DMS 273 (cell line): ENCODE results near the gene CCDC60.

ENCODE experiments used
- DNase-seq: peaks from one replicate; lab custom pipeline; 2025; ENCODE audit not compliant: unreplicated experiment; lab: John Stamatoyannopoulos, UW

CCDC60 gene

DNA sequence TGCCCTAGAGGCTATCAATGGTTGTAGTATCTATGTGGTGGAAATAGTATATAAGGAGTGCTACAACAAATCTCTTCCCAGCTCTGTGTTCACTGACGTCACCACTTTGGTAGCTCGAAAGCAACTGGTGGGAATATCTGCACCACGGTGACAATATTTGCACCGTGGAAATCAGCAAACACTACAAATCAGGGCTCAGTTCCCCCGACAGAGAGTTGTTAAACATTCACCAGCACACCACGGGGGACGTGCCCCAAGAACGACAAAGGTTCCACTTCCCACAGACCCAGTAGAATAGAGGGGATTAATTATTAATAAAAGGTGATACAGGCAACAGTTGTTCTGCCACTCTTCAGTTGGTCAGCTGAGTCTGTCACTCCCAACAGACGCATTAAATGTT, 98.4 kb downstream of the CCDC60 start:
- DNase-seq = no peak

DNA sequence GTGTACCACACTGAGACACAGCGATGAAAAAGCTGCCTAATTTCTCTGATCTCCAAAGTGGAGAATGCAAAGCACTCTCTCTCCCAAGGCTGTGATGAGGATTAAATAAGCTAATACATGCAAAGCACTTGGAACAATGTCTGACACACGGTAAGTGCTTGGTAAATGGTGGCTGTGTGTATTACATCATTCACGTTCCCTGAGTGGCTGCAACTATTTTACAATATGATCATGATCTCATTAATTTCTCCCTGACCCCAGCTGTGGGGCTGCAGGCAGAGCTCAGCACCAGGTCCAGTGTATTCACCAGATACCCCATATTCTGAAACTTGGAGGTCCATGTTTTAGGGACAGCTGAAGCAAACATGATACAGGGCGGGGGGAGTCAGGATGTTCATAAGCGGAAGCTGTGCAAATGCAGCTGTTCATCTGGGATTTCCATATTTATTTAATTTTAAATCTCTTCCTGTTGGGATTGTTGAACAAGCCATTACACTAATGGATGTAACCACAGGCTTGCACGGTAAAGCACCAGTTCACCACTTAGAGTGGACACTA, 106.4 kb downstream of the CCDC60 start:
- DNase-seq = no peak

DNA sequence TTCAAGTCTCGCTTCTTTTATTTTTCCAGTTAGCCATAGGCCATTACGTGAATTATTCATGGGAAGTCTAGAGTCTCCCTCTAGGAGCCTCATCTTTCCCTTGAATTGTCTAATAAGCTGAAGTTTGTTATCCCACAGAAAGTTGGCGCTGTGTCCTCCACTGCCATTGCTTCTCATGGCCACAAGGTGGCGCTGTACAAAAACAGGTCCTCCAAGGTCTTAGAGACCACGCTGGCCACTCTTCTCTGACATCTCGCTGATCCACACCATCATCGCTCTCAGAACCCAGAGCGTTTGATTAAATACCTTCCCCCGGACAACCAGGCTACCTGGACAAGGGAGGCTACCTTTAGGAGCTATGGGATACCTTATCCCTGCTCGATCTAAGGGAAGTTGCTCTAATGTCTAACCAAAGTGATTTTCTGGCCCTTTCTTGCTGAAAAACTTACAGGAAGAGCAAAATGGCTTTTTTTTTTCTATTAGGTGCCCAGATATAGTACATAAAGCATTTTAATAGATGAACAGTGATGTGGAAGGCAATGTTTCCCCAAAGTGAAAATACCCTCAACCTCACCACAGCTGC, 110.0 kb downstream of the CCDC60 start:
- DNase-seq = peak; percentile 75

DNA sequence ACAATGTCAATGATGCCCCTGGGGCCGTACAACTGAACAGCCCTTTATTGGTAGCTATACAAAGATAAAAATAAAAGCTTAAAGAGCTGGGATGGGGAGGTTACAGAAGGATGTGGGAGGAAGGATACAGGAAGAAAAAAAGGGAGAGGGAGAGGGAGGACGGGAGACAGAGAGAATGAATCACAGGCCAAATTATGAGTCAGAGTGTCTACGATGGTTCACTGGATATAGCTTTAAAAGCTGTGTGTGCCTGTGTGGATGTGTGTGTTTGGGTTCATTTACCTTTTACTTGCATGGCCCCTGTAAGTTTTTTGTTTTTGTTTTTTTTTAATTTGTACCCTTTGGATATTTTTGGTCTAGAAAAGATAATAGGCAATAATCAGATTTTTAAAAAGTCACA, 111.9 kb downstream of the CCDC60 start:
- DNase-seq = no peak

DNA sequence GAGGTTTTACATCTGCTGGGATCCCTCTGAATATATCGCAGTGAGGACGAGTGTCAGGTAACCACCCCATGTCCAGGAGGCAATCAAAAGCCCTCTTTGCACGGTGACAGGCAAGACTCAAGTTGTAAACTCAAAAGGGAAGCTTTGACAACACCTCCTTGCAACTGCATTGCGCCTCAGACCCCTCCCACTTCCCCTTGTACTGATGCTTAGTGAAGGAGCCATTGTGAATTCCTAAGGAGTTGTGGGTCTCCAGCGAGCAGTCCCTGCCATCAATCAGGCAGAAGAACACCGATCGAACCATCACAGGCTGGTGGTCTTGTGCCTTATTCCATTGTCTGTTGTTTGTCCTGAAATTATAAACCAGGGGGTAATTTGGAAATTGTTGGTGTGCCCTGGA, 112.6 kb downstream of the CCDC60 start:
- no peak for DNase-seq

DNA sequence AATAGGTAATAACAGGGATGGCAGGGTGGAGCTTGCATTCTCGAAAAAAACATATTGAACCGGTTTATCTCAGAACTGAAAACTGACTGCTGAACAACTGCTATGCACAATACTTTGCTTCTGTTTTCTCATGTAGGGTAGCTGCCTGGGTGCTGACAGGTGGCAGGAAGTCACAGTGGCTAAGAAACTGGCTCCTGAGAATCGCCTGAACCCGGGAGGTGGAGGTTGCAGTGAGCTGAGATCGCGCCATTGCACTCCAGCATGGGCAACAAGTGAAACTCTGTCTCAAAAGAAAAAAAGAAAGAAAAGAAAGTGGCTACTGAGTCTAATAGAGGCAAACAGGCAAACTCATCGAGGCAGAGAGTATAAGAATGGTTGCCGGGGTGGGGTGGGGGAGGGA, 113.1 kb downstream of the CCDC60 start:
- no peak for DNase-seq

DNA sequence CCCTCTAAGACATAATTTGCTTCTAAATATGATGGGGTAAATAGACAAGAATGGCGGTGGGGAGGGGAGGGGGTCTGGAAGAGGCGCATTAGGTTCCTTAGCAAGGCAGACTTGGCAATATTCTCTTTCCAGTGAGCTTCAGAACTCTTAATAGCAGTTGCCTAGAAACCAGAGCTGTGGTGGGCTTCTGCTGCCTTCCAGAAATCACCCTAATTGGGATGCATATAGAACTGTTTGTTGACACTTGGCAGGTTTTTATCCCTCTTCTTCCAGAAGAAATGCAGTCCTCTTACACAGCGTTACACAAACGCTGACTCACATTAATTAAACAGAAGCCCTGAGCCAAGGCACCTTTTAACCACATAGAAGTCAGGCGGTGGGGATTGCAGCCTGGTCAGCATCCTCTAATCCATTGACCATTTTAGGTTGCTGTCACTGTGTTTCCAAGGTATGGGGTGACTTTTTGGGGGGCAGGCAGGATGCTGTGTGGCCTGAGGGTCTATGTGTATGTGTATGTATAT, 114.1 kb downstream of the CCDC60 start:
- peak; percentile 41 for DNase-seq

DNA sequence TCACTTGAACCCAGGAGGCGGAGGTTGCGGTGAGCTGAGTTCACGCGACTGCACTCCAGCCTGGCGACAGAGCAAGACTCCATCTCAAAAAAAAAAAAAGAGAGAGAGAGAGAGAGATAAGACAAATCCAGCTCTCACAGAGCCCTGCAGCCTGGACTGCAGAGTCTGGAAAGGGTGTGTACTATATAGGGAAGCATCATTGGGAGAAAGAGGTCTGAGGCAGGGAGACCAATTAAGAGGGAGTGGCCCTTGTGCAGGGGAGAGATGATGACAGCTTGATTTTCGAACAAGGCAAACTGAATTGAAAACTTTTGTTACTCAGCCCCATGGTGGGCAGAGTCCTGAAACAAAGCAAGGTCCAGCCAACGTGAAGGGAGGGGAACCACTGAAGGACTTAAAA, 116.2 kb downstream of the CCDC60 start:
- DNase-seq = no peak

DNA sequence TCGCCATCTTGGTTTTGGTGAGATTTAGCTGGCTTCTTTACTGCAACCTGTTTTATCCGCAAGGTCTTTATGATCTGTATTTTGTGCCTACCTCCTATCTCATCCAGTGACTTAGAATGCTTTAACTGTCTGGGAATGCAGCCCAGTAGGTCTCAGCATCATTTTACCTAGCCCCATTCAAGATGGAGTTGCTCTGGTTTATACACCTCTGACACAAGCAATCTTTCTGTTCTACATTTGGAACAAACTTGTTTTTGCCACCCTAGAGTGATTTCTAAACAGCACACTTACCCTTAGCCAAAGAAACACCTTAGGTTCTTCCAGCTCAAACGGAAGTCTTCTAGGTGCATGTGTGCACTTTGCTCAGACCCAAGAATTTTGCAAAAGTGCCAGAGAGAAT, 122.3 kb downstream of the CCDC60 start:
- no peak for DNase-seq

DNA sequence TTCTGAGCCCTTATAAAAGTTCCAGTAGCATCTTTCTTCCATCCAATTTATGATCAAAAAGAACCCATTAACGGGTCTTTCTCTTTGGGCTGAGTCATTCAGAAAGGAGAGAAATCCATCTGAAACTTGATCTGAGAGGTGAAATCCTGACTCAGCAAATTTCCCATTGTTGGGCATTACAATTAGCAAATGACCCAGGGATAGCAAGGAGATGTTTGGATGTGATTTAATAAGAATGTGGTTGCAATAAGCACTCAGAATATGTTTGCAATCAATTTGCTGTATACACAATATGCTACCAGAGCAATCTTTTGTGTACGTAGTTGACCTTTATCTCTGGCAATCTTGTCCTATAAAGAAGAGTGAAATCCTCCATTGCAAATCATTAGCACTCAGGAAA, 122.7 kb downstream of the CCDC60 start:
- no peak for DNase-seq

DNA sequence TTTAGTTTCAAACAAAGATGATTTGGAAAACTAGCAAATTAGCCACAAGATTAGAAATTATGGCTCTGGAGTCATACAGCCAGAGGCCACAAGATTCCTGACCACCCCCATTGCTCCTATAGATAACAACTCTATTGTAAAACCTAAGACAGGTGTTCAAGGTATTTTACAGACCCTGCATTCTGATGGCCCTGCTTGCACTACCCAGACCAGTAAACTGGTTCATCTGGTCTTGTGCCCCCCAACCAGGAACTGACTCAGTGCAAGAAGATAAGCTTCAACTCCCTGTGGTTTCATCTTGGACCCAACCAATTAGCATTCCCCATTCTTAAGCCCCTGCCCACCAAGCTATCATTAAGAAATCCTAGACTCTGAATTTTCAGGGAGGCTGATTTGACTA, 125.0 kb downstream of the CCDC60 start:
- DNase-seq = no peak

DNA sequence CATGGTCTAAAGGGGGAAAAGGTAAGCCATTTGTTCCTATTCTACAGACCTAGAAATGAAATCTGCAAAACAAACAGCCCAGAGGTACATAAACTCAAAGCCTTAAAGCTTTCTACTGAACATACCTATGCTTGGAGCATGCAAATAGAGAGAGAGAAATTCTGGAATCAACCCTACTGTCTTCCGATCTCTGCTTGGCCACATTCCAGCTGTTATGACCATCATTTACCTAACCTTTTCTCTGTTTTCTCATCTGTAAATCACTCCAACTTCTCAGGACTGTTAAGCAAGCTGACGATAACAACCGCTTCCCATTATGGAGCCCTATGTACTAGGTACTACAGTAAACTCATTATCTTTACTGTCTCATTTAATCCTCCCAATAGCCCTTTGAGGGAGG, 126.3 kb downstream of the CCDC60 start:
- no peak for DNase-seq

DNA sequence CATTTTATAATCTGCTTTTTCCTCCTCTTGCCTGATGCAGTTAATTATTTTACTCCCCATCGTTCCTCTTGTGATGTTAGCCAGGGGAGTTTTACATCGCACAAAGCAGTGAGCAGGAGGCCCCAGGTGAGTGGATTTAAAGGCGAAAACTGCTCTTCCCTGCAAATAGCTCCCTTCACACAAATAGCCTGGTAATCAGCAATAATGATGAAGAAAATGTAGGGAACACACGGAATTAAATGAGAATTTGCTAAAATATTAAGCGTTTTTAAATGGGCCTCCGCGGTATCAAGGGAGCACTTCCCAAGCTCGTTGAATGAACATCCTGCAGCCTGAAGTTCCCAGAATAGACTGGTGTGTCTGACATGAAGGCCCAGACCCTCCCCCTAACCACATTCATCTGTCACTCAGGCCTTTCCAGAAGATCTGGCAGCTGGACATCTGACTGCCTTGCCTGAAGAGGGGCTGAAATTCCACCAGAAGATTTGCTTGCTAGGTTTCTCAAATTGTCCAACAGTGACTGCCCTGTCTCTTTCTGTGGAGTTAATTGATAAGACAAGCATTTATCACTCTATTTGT, 127.2 kb downstream of the CCDC60 start:
- no peak for DNase-seq

DNA sequence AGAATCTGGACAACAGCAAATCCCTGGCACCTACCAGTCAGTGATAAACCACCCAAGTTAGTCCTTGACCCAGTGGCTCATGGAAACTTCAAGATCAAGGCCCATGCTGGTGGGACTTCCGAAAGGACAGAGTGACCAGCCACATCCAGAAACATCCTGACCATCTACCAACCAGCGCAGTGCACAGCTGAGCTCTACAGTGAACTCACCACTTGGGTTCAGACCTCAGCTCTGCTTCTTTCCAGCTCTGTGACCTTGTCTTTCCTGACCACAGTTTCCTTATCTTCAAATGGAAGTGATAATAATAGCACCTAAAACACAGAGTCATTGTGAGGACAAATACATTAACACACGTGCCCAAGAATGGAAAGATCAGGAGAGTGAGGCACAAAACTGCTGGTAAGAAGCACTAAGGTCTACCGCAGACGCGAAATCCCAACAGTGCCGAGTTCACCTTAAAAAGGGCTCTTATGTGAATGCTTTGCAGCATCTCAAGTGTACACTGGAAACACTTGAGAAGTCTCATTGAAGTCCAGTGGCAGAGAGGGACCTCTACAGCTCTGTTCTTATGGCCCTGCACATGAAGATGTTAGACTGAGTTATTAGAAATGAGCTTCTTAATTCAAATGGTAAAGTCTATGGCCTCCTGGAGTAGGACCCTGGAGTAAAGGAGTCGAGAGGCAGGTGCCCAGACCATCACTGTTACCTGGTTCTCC, 128.8 kb downstream of the CCDC60 start:
- DNase-seq = no peak

DNA sequence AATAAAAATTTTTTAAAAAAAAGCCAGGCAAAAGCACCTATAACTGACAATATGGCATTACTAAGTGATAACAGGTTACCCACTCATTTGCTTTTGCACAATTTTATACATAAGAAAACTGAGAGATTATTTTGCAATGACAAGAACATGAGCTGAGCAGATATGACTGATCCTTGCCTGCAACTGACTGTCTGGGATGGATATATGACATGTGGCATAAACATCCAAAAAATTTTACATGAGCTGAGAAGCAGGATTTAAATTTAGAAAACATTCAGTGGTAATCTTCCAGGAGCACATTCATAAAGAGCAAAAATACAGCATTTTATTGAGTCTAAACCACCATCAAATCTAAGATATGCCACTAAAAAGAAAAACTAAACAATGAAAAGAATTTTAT, 133.8 kb downstream of the CCDC60 start:
- no peak for DNase-seq

DNA sequence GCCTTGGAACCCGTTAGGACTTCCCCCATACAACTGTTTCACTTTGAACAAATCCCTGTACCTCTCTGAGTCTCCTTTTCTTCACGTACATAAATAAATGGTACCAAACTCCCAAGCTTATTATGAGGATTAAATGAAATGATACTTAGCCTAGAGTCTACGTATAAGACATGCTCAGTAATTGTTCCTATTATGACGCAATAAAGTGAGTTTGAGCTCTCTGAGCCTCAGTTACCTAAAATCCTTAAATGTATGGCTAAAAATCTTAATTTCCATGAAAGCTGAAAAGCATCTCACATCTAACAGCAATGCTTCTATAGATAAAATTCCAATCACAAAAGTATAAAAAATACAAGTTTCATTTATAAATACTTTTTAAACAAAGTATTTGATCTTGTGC, 141.1 kb downstream of the CCDC60 start:
- no peak for DNase-seq

DNA sequence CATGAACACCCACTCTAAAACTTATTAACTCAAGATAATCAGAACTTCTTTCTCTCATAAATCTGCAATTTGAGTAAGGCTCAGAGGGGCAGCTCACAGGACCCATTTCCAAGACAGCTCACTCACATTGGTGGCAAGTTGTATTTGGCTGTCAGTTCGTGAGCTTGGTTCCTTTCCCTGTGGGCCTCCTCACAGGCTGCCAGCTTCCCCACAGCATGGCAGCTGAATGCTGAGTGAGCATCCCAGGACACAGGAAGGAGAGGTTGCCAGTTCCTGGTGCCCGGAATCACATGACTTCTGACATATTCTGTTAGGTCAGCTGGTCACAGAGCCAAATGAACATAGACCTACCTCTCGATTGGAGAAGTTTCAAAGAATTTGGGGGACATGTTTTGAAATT, 142.4 kb downstream of the CCDC60 start:
- DNase-seq = no peak

DNA sequence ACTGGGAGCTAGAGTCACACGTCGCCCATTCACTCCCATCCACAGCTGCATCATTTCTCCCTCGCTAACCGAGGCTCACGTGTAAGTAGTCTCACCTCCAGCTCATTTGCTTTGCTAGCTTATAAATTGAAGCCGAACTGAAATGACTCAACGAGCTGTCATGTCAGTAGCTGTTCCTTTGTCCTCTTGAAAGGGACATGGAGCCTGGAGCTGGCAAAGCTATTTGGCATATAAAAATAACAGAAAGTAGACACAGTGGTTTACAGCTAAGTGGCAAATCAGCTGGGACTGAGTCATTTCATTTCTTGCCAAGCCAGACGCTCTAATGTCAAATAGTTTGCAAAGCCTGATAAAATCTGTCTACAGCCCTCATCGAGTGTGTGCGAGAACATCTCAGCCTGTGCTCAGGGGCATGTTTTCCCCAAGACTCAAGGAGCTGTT, 144.6 kb downstream of the CCDC60 start:
- DNase-seq = no peak

DNA sequence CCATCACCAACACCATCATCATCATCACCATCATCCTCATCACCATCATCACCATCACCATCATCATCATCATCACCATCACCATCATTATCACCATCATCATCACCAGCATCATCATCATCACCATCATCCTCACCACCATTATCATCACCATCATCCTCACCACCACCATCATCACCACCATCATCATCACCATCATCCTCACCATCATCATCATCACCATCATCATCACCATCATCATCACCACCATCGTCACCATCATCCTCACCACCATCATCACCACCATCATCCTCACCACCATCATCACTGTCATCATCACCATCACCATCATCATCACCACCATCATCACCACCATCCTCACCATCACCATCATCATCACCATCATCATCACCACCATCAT, 146.0 kb downstream of the CCDC60 start:
- DNase-seq = no peak

DNA sequence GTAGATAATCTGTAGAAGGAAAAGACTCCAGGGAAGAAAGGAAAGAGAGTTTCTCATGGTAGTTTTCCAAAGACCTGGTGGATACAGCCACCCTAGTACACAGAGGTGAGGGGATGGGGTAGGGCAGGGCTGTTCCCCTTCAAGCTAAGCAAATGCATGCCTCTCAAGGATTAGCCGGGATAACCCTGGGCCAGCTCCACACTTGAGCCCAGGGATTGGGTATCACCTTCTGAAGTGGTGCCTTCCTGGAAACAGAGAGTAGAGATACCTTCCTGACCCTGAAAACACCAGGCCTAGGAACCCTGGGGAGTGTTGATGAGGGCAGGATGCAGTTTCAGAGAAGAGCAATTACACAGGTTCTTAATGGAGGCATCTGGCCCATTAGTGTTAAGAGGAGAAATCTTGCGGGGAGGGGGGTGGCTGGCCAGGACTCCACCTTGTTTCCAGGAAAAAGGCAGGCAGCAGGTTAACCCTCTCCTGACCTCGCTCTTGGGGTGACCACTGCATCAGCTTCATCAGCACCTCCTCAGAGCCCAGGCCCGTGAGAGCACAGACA, 152.1 kb downstream of the CCDC60 start:
- DNase-seq = no peak

DNA sequence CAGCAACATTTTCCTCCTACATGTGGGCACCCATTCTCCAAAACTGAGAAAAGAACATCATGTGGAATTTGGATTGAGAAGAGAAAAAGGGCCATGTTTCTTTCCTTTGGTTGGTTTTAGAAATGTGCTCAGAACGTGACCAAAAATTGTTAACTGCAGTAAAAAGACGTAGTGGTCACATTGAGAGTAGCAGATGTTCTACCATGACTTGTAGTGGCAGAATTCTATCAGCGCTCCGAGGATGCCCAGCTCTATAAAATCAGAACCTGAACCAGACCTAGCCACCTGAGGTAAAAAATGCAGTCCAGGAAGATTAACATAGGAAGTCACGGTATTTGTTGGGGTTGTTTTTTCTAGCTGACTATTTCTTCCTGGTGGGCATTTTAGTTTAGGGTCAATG, 157.3 kb downstream of the CCDC60 start:
- DNase-seq = no peak

DNA sequence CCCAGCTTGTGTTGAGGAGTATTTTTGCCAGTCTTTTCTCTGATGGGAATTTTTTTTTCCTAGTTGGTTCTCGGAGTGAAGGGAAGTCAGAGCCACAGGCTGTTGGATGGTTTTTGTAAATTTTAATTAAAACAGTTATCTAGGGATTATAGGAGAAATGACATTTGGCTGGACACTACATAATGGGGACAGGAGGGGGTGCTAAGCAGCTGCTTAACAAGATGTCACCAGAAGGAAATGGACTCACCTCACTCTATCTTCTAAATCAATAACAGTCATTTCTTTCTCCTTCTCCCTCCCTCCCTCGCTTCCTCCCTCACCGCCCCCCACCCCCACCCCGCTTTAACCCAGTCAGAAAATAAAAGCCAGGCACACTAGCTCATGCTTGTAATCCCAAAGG, 165.7 kb downstream of the CCDC60 start:
- no peak for DNase-seq
